NCI-H146 (cell line): Measurements from ENCODE around the gene HMCN1.
A peak's percentile ranks its signal among the peaks of the same experiment; 100 is the strongest.

Experiments used
- DNase-seq: peaks from one replicate; lab custom pipeline; 2025; lab: John Stamatoyannopoulos, UW

HMCN1 gene

GRCh38 chr1:186030453-186030852 lies 296.3 kb downstream of the HMCN1 start:
- no peak for DNase-seq

DNA sequence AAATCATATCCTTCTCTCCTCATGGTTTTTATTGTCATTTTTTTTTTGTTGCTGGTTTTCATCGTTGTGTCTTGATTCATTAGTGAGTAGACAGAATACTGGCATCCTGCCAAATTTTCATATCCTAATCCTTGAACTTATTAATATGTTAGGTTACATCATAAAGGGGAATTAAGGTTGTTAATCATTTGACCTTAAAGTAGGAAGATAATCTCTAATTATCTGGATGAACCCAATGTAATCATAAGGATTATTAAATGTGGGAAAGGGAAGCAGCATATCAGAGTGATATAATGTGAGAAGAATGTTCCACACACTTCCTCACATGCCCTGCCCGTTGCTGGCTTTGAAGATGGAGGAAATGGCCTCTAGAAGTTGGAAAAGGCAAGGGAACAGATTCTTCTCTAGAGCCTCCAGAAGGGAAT lies 299.7 kb downstream of the HMCN1 start:
- no peak for DNase-seq

DNA sequence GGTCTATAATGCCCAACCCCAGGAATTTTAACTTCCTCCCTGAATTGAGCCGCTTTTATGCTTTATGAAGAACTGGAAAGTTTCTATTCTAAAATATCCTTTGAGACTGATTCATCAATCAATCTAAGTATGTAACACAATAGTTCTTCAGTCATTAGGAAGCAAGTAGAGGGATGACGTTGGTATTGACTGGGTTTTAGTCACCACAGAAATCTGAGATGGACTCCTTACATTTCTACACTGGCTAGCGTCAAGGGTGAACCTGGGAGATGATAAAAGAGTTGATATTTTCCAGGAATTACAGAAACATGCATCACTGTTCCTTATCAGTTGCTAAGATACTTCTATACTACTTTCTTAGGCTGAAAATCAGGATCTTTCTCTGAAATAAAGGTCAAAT lies 308.0 kb downstream of the HMCN1 start:
- no peak for DNase-seq

- DNase-seq: no peak
Observed at GRCh38 chr1:186043296-186043695, 309.1 kb downstream of the HMCN1 start.

DNA sequence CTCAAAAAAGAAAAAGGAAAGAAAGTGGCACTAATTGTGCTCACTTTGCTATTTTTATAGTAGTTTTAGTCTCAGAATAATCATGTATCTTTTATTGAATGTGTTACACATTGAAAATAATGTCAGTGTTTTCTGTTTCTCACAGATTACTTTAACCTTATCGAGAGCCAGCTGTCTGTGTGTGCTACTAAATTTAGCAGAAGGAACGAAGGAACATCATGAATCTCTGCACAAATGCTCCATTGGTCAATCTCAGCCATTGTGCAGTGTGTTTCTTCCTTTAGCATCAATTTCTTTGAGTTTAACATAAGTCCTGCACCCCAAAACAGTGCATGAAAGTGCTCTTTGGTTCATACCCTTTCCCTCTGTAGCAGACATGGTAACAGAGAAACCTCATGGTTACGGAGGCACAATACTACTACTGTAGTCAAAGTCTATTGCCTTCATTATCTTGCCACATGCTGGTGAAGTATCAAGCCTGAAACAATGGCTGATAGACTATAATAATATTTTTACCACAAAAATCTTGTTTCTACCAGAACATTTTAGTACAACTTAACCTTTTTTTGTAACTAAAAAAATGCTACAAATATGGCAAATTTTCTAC lies 310.0 kb downstream of the HMCN1 start:
- no peak for DNase-seq

GRCh38 chr1:186046437-186047211 lies 312.4 kb downstream of the HMCN1 start:
- no peak for DNase-seq

DNA sequence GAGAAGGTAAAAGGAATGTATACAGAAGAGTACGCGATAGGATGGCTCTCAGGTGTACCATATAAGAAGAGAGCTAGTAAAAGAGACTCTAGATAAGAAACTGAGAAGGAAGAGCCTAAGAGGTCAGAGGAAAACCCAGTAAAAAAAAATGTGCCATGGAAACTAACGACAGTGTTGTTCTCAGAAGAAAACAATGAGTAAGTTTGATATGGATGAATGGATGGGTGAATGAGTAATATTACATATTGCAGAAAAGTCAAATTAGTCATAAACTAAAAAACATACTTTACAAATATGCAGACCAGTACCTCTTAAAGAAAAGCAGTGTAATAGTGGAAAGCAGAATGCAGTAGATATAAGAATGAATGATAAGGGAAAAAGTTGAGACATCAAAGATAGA lies 316.2 kb downstream of the HMCN1 start:
- no peak for DNase-seq

DNA sequence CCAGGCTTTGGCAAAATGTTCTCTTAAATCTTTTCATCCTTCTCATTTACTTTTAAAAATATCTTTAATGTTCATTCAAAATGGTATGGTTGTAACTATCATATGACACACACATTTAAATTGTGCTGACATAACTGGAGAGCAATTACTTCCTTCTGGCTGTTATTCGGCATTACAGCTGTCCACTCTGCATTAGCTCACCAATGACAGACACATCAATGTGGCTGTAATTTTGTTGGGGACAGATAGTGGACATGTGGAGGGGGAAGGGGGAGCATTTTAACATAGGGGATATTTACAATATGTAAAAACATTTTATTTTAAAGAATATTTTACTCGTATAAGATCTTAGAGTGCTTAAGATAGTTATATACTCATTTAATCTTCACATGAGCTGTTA lies 319.8 kb downstream of the HMCN1 start:
- DNase-seq: no peak

- DNase-seq: no peak
Observed at GRCh38 chr1:186054932-186055331, 320.7 kb downstream of the HMCN1 start.

GRCh38 chr1:186055846-186056245 lies 321.7 kb downstream of the HMCN1 start:
- no peak for DNase-seq

GRCh38 chr1:186057086-186057485 lies 322.9 kb downstream of the HMCN1 start:
- DNase-seq: no peak

DNA sequence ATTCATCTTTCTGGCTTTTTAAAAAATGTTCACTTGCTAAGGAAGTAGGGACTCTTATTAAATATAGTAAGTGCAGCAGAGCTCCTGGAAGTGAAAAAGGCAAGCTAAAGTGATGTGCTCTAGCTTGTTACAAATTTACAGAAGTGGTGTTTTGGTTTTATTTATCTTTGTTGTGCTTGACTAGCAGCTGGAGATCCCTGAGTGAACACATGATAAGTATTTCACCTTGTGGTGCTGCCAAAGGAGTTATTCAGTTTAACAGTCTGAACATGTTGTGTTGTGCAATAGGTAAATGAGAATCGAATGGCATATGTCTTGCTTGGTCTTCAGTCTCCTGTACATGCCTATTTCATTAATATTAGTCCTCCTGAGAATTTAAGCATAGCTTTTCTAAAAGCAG lies 325.1 kb downstream of the HMCN1 start:
- no peak for DNase-seq

DNA sequence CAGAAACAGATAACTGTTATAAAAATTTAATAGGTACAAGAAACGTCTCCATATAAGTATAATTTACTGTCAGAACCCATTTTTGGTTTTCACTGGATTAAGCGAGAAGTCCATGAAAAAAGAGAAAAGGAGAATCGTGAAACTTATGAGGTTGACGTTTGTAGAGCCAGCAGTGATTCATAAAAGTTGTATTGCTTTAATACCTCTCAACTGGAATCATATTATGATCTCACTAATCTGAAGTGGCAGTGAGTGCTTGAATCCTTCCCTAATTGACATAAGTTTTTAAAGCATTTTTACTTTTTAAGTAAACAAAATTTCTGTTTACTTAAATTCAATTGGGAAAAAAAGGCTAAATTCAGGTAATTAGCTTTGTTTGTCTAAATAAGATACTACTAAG lies 325.6 kb downstream of the HMCN1 start:
- DNase-seq: no peak

- no peak for DNase-seq
Observed at GRCh38 chr1:186060226-186060625, 326.0 kb downstream of the HMCN1 start.

GRCh38 chr1:186063091-186063657 lies 329.0 kb downstream of the HMCN1 start:
- DNase-seq: no peak

- no peak for DNase-seq
Observed at GRCh38 chr1:186066411-186066810, 332.2 kb downstream of the HMCN1 start.

- no peak for DNase-seq
Observed at GRCh38 chr1:186073697-186074096, 339.5 kb downstream of the HMCN1 start.

DNA sequence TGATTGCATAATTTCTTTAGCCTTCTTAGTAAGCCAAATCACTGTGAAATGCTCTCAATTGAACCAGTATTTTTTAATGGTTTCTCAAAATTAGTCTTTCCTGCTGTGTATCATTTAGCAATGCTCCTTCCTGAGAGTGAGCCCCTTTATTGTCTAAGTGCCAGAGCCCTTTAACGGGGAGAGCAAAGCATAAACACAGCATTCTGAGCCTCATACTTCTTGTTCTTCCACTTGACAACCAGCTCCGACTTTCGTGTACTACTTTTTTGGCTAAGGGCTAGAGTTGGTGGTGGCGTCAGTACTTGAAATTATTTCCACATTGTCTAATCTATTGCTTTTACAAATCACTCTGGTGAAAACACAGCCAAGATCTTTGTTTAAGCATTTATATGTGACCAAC lies 341.8 kb downstream of the HMCN1 start:
- DNase-seq: no peak

DNA sequence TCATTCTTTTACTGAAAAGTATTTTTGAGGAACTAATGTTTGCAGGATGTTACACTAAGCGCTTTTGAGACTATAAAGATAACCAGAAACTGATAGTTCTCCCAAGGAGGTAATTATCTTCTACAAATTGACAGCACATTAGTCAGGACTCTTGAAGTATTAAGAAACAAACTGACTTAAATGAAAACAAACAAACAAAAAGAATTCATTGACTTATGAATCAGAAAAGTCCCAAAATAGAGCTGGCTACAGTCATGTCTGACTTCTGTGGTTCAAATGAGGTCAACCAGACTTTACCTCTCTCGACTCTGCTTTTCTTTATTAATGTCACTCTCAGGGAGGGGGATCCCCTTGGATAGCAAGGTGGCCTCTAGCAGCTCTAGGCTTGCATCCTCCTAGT lies 344.1 kb downstream of the HMCN1 start:
- DNase-seq: no peak

DNA sequence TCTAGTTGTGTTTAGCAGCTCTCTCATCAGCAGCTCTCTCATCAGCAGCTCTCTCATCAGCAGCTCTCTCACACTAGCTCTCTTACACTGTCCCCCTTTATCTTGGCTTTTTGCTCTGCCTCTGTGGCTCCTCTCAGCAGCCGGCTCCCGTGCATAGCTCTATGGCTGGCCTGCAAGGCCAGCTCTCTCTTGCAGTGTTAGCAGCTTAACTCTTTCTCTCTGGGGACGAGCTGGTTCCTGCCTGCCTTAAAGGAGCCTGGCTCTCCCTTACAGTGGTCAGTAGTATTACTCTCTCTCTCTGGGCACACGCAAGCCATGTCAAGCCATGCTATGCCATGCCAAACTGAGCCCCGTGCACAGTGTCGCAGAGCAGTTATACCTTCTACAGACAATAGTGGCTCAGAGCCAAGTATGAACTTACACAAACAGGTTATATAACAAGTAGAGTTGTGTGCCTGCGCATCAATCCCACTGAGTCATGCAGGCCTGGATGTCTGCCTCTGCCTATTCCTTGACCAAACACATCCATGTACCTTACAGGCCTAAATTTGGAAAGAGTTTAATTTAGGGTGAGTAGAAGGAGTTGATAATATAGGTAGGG lies 345.0 kb downstream of the HMCN1 start:
- no peak for DNase-seq

GRCh38 chr1:186082235-186082937 lies 348.2 kb downstream of the HMCN1 start:
- peak; percentile 53 for DNase-seq

- no peak for DNase-seq
Observed at GRCh38 chr1:186086583-186086982, 352.4 kb downstream of the HMCN1 start.
